Stimulated activated CD4-positive, alpha-beta T cell treated with anti-CD3 and anti-CD28 coated beads, Interleukin-4, amount 100 ng/mL, for 24 hours (primary cell): ENCODE data around the gene FH.

Source experiments
- DNase-seq: peaks from one replicate; pipeline ENCODE4 v3.0.0-alpha.2; 2020

FH gene

DNA sequence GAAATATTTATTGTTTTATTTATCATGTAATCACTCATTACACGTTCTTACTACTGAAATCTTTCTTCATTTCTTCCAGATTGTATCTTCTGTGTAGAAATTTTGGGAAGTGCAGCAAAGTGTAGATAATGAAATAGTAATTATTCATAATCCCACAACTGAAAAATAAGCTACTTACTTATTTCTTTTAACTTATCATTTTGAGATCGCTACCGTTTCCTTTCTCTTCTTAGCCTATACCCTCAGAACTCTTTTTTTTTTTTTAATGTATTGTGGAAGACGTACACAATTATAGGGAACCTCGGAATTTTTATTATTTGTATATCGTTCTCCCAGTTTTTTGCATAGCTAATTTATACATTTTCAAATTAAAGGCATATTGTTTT lies 518 bp upstream of the FH start:
- no peak for DNase-seq

DNA sequence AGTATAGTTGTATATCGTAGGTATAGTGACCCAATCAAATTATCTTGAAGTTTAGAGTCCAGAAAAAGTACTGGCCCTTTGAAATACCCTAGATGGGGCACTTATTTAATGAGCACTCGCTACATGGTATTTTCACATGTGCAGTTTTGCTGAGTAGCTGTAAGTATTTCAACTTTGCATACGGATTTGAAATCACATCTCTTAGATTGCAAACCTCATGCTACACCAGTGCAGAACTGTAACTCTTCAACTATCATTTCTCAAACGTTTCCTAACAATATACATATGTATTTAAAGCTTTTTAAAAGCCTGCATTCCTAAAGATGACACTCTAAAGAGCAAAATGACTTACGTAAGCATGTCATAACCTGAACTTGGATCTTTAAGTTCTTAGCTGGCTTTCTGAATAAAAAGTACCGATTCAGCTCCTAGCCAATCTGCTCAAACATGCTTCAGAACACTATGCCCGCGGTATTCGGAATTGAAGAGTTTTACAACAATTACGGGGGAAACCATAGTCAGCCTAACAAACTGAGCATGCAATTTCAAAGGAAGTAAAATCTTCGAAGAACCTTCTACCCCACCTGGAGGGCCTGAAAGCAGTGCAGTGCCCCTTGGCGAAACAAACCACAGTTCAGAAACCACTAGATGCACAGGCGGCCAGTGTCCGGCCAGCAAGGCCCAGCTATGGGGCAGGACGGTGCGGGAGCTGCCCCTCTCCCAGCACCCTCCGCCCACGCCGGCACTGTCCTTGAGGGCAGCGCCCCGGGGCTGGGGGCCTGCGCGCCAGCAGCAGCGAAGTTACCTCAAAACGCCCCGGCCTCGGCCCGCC lies 863 bp downstream of the FH start:
- DNase-seq = peak; percentile 15

DNA sequence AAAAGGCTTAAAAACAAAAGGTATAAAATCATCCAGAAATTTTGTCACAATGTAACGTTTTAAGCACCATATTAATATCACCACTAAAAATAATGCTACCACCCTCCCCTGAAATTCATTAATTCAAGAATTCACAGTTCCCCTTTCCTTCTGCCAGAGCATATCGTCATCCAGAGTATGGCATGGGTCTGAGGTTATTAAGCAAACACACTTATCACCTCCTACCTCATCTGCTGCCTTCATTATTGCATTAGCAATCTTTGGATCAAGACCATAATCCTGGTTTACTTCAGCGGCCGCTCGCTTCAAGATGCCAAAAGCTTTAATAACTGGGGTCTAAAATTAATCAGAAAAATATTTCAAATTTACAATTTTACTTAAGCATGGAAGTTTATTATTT lies 6.2 kb downstream of the FH start:
- no peak for DNase-seq

DNA sequence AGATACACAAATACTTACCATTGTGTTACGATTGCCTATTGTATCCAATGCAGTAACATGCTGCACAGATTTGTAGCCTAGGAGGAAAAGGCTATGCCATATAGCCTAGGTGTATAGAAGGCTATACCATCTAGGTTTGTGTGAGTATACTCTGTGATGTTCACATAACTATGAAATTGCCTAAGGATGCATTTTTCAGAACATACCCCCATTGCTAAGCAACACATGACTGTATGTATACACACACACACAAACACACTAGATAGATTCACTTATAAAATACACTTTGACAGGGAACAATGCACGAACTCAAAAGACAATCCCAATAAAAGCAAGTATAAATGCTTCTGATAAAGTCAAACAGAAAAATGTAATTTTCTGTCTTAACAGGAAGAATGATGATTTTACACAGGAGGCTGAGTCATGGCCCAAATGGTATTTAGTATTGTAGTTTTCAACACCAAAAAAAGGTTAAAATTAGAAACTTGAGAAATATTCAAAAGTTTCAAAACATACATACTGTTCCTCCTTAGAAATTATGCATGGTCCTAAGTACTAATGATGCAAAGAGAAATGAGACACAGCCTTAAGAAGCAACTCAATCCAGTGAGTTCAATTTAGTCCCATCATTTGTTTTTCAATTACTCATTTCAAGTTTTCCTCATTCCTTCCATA lies 12.2 kb downstream of the FH start:
- DNase-seq = no peak

DNA sequence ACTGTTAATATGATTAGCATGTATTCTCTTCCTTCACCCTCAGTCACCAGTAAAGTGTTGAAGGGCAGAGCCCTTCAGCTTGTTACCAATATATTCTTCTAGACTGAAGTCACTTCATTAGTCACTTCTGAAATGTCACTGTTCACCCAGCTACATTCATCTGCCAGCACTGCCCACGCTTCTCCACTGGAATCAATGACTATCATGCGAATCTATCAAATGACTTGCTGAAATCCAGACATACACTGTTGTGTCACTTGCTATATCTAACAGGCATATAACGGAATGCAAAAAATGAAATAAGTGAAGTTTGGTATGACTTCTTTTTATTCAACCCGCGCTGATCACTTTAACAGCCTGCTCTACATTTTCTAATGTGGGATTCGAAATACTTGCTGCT lies 16.1 kb downstream of the FH start:
- no peak for DNase-seq

DNA sequence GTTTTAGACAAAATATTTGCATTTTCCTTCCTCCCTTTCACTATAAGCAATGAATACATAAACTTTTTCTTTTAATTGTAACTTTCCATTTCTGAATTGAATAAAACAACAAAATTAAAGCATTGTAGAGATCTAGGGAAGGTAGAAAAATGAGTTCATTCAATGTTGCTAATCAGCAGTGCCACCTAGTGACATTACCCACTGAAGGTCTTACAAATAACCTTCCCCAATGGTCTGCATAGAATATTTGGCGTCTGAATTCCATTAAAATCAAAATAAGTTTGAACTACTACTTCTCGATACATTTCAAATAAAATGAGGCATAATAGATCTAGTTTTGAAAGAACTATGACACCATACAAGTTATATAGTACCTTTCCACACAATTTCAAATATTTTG lies 19.6 kb downstream of the FH start:
- DNase-seq = no peak

DNA sequence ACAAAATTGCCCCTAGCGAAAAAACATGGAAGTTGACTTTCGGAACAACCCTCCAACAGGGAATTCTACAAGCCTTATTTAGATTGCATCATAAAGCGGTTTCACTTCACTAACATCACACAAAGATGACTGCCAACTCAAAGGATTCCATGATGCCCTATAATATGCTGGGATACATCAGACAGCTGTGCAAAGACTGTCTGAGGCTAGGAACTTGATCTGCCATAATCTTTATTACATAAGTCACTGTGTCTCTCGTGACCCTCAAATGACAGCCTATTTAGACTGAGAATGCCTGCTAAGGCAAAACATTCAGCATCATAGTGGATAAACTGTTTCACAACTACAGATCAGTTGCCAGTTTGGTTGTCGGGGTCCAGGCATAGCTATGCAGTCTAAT lies 23.8 kb downstream of the FH start:
- no peak for DNase-seq

DNA sequence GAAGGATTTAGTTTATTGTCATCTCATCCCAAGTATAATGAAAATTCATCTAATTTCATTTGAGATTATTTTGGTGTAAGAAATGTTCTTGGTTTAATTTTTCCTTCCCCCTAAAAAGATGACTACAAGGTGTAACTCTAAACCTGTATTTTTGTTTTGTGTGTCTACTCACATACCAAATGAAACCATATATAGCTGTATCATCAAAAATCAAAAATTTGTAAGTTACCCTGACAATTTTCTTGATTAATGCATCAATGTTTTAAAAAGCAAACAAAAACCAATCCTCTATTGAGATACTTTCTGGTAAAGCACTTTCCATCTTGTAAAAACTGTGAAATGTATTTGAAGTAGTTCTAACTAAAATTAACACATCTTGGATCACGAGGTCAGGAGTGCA lies 30.8 kb downstream of the FH start:
- no peak for DNase-seq

DNA sequence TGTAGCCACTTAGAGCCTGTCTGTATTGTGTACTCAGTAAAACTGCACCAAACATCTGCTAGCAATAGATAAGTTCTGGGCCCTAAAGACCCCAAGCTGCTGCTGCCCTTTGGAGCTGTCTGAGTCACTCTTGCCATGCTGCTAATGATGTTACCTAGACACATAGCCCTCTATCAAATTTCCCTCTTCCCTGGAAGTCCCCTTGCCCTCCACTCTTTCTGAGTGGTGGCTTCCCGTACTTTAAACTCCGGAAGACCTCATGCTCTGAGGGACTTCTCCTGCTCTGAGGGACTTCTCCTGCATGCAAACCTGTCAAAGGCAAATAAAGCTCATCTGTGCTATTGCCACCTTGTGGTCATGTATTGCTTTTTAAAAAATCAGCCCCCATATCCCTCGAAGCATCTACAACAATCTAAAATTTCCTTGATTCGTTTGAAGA lies 34.0 kb downstream of the FH start:
- no peak for DNase-seq

DNA sequence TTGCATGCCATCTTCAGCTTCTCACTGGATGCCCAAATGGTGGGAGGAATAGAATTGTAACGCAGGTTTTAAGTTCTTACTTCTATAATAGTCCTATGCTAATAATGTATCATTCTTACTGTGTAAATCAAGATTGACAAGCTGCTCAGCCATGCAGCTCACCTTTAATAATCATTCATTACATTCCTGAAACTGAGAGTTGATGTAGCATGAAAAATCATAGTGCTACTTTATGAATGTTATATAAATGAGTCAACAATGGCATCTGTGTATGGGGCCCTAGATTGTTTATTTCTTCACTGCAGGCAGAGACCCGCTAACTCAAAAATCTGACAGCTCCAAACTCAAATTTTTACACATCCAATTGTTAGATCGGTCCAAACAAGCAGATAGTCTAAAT lies 34.4 kb downstream of the FH start:
- DNase-seq = no peak

DNA sequence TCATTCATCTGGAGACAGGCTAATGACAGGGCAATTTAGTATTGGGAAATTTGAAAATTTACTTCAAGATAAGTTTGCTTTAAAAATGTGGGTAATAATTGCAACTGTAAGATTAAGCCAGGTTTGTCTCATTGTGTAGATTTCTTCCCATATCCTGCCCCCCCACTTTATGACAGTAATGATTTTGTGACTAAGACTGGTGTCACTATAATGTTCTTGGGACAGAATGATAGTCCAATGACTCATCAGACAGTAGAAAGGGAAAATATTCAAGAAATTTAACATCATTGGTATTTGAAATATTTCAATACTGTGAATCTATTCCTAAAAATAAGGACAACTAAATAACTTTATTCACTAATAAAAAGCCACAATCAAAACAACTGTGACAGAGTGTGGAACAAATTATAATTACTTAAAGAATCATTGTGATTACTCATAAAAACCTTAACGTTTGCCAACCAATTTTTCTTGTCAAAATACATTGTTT lies 36.7 kb downstream of the FH start:
- DNase-seq = no peak

DNA sequence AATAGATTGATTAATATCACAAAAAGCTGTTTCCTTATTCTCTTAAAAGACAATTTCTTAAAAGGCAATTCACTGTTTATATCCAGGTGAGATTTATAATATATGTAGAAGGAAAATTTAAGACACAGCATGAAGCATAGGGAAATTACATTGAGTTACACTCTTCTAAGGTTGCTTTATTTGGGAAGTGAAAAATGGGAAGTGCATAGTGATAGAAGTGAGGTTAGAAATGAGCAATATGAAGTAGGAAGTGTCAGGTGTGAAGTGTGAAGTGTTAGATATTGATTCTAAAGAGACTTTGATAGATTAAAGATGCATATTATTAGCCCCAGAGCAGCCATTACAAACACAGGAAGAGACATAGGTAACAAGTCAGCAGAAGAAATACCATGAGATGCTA lies 40.3 kb downstream of the FH start:
- DNase-seq = no peak

DNA sequence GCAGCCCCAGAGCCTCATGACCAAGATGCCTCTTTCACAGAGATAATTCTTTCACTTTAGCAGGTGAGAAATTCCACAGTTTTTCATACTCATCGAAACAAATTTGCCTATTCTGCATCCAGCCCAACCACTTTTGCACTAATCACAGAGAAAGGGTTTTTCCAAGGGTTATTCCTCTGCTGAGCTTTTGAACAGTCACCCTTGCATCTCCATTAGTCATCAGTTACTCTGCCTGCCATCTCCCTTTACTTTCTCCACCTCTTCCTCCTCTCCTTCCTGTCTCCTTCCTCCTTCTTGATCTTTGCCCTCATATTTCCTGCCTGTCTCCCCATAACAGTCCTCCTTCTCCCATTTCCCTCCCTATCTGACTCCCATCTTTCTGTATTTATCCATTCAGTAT lies 43.9 kb downstream of the FH start:
- DNase-seq = no peak

DNA sequence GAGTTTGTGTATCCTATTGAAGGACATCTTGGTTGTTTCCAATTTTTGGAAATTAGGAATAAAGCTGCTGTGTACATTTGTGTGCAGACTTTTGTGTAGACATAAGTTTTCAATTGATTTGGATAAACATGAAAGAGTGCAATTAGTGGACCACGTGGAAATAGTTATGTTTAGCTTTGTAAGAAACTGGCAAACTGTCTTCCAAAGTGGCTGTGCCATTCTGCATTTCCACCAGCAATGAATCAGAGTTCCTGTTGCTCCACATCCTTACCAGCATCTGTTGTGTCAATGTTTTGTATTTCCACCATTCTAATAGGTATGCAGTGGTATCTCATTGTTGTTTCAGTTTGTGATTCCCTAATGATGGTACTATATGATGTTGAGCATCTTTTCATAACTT lies 46.5 kb downstream of the FH start:
- no peak for DNase-seq

DNA sequence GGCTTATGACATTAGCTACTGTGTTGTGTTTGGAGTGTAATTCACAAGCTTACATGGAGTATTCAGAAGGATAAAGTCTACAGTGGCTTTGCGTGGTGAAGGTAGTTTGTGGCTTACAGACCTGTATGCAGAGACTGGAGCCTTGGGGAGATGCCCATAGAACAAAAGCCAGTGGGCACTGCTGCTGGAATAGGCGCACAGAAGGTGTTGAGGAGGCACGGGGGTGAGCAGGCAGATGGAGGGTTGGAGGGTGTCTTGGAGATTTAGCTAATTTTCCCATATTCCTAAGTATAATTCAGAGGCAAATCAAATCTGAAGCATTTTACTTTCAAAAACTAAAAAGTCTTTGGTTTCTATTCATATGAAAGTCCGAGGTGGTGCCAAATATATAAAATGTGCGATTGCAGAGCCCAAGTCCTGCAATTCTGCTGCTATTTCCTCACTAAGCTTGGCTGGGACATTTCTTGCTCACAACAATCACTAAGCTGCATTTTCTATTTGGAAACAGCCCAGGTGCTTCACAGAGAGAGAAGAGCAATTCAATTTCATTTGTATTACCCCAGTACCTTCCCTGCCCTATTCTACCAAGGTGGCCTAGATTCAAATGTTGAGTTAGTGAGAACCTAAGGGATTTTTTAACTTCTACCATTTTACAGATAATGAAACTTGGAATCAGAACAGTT lies 48.5 kb downstream of the FH start:
- DNase-seq = no peak

DNA sequence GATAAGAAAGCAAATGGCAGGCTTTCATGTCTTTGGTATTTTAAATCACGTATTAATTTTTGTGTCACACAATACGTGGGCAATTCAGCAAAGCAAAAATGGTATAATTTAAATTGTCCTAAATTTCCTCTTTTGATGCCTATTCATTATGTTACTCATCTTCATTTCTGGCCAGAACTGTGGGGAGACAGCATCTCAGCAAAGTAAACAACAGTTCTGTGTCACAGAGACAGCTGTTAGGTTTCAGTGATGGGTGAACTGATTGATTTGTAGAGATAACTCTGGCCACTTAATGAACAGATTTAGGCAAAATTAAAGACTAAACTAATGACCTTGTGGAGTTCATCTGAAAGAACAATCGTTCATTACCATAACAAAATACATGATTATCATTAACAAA lies 49.2 kb downstream of the FH start:
- no peak for DNase-seq

DNA sequence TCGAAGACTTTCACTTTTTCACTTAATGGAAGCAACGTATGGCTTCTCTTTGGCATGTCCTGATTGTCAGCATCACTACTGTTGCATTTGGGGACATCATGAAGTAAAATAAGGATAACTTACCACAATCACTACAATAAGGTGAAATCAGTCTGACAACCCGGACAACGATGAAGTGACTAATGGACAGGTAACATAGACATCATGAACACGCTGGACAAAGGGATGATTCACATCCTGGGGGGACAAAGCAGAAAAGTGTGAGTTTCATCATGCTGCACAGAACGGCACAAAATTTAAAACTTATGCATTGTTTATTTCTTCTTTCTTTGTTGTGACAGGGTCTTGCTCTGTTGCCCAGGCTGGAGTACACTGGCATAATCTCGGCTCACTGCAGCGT lies 53.9 kb downstream of the FH start:
- DNase-seq = no peak

DNA sequence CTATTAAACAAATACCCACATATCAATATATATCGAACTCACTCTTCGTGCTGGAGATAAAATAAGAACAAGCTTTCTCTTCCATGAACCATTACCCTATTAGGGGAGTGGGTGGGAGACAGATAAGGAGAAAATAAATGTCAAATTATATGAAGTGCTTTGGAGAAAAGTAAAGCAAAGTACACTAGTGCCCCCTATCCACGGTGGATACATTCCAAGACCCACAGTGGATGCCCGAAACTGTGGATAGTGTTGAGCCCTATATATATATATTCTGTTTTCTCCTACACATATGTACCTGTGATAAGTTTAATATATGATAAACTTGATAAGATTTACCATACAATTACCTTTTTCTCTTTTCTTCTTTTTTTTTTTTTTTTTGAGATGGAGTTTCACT lies 54.6 kb downstream of the FH start:
- DNase-seq = no peak

DNA sequence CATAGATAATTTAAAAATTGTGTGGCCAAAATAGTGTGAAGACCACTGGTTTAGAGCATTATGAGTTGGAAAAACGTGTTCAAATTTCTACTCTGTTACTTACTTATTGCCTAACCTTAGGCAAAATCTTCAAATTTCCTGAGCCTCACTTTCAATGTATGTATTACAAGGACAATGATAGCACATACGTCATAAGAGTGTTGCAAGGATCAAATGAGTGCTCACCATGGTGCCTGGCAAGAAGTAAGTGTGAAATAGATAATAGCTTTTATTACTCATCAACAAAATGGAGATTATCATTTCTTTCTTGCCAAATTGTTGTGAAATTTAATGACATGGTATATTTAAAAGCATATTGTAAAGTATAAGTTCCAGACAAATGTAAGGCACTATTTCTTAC lies 57.2 kb downstream of the FH start:
- DNase-seq = no peak

DNA sequence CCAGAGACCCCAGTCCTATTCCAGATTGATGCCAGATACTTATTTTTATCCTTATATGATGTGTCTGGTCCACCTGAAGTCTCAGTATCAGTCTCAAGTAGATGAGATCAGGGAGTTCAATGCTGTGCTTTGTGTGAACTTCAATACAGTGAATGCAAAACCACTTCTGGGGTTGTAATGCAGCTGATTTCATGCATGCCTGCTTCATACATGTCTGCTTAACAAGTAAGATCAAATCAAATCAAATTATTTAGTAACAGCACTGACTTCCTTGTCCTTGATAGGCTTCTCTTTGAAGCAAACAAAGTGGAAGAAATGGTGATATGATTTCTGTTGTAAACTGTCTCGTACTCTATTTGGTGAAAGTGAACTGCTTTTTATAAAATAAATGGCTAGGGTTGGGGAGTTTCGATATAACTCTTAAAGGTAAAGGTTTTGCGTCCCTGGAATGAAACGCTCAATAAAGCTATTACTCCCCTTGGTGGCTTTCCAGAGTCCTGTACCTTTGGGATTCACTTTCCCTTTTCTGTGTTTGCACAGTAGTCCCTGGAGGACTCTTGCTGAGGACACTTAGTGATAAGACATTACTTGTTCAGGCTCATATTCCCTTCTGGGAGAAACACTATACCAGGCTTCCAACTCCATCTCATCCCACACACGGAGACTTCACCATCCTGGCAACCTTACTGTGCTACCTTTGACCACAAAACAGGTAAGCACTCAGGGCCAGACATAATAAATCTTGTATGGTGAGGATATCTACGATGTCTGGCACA lies 59.3 kb downstream of the FH start:
- DNase-seq = no peak

DNA sequence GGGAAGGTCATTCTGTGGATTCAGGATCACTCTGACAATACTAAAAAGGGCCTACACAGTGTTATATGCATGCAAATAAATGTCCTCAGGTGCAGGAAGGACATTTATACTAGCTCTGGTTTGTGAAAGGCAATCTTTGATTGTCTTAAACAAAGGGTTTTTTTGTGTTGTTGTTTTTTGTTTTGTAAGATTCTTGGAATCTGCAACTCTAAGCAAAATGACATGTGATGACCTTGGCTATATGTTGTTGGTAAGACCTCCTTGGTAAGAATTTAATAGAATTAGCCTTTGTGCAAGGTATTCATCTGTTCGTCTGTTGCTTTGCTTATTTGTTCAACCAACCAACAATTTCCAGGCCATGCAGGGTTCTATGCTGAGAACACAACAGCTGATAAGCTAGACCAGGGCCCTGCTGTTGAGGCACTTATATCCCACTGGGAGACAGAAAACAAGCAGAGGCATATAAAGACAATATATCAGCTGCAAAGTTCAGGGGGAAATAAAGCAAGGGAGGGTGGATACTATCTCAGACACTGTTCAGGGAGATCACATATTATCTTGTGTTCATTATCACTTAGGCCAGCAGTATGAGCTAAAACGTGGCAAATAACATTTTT lies 60.3 kb downstream of the FH start:
- no peak for DNase-seq

DNA sequence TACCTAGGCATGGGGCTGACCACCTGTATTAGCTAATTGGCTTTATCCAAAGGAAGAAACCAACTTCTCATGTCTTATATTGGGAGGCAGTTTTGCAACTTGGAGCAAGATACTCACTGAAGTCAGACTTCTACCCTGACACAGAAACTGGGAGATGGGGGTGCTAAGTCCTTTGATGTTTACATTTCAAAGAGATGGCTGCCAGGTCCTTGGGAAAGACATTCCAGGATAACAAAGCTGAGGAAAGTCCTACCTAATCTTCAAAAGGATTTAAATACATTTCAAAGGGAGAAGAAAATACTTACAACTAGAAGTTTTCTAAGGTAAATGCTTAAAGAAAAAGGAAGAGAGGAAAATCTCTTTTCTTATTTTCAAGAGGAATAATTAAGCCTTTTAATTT lies 62.1 kb downstream of the FH start:
- no peak for DNase-seq

DNA sequence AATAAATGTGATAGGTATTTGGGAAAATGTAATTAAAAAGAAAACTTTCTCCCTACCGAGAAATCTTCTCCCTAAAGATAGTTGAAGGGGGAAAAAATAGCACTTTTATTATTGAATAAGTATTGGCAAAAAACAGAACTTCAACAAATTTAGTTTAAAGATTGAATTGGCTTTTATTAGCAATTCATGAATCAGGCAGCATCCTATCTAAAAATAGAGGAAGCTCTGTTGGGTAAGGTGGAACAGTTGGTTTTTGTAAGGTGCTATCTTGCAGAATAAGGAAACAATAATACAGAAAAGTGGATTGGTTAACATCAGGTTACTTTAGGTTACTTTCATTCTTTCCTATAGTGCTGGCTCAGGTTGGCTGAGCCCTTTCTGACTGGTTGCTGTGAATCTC lies 62.8 kb downstream of the FH start:
- DNase-seq = no peak
